Stimulated activated CD4-positive, alpha-beta T cell treated with anti-CD3 and anti-CD28 coated beads, Interleukin-1b, Interleukin-23, amount 100 ng/mL, for 24 hours (primary cell): Measurements from ENCODE around the gene TTC16.
"Not testable (repeated sequence)": the region's sequence is repeated elsewhere in the genome, so short reads cannot be mapped to it uniquely, and the experiment has no call there.

Source experiments
- DNase-seq, 4 experiments: peaks; one replicate each; pipeline ENCODE4 v3.0.0-alpha.2; 2020; ENCODE audit warnings: low read depth in 4 of 4, low spot score in 1 of 4

TTC16 gene

GRCh38 chr9:127742435-127743088 is 26.7 kb downstream of the TTC16 start:
- no peak for DNase-seq

DNA sequence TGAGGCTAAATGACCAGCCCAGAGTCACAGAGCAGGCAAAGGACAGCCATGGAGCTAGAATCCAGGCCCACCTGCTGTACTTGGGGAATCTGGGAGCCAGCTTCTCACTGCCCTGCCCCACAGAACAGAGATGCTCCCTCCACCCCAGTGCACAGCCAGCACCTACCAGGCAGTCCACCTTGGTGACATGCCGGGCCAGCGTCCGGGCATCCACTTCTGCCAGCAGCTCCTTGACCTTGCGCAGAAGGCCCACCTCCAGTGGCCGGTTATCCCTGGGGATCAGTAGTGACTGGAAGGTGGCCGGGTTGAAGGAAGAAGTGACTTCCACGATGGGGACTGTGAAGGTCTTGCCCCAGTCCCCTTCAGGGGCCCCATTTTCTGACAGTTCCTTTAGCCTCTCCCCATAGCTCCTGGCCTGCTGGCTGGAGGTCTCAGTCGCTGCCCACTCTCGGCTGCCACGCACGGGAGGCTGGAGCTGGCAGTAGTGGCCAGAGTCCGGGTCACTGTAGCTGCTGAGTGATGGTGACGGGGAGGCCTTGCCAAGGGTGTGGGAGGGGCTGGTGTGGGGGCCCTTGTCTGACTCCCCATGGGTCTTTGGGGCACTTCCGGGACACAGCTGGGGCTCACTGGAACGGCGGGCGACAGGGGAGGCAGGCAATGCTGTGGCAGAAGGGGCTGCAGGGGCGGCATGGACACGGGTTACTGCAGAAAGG is 28.7 kb downstream of the TTC16 start:
- no peak for DNase-seq

DNA sequence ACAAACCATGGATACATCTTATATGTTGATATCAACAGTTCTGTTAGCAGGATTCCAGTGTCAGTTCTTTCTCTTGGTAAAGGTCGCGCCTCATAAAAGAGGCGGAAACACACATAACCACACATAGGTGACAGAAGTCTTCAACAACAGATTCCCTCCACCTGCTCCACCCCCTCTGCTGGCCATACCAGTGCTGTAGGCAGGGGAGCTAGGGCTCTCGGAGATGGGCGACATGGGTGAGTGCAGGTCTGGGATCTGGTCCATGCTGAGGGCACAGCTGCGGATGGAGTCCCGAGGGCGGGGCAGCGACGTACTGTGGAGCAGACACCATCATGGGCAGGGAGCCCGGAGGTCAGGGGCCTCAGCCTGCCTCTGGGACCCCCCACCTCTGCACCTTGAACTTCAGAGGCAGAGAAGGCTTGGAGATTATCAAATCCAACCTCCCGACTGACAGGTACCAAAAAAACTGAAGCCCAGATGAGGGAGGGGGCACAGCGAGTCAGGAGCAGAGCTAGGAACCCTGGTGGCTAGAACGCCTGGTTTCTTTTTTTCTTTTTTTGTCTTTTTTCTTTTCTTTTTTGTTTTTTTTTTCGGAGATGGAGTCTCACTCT is 31.2 kb downstream of the TTC16 start:
- DNase-seq, result no peak

DNA sequence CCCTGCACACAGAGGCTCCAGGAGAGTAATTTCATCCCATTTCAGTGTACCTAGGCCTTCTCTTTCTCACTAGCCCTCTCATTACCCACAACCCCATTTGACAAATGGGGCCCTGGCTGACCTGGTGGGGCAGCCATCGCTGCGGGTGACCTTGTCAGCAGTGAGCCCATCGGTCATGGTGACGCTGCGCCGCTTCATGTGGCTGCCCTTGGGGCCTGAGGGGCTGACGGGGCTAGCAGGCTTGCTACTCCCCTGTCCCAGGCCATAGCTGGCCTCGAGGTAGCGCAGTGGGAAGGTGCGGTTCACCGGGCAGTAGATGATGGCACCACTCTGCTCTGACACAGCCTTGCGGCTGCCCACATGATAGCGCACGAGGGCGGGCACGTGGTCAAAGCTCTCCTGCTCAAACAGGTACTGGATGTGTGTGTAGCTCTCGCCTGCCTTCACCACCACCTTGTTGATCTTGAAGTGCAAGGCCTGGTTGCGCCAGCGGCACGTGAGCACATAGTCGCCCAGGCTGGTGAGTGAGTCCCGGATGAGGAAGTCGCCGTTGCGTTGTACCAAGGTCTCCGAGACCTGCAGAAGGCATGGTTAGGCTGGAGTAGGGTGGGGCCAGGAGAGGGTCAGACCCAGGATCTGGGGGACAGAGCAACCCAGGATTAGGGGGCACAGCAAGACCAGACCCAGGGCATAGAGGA is 33.4 kb downstream of the TTC16 start:
- no peak for DNase-seq

DNA sequence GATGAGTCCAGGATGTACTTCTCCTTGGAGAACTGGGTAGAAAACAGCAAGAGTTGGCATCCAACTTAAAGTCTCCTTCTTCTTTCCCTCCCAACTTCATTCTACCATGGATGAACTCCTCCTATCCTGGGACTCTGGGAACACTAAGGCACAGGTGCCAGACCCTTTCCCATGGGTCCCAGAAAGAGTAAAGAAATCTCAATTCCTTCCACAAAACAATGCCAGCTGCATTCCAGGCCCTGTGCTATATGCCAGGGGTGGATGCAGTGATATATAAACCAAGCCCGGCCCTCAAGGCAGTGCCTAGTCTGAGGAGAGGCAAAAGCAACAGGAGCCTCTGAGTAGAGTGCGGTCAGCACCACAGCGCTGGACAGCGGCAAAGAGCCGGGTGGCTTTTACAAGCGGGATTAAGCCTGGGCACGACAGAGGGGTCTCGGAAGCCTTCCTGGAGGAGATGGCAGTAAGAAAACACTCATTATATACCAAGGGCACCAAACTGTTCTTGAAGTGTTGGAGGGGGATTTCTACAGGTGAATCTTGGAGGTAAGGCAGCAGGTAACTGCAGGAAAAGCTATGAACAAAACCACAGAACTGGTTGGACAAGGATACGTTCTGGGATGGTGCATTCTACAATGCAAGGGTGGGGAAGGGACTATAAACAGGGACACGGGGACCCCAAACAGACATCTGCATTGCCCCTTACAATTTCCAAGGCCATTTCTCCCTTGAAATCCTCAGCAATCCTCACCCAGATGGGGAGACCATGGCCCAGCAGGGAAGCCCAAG is 35.6 kb downstream of the TTC16 start:
- DNase-seq, result no peak

DNA sequence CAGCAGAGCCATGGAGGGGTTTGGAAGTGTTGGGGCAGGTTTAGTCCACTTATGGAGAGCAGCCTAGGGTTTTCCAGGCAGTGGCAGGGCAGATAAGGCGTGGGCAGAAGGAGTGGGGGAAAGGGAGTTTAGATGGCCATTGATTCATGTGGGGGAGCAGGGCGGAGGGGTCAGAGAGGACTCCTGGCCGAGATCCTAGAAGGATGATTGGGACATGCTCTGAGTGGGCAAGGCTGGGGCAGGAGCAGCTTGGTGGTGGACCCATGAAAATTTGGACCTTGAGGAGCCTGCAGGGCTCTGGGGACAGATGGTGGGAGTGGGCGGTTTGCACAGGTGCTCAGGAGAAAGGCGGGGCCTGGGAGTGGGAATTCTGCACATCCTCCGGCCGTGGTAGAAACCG is 37.3 kb downstream of the TTC16 start:
- DNase-seq, result no peak

DNA sequence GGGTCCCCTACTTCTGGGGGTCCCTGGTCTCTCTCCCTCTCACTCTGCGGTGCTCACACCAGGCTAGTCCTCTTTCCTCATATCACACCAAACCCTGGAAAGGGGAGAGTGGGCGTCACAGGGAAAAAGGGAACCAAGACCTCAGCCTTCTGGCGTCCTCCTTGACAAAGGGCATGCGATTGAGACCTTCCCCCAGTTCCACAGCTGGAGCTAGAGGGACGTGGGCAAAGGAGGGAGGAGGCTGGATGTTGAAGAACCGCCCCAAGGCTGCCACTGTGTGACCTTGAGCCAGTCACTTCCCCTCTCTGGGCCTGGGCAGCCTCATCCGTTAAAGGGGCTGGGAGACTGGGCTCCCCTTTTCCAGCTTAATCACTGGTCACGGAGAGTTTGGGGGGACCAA is 37.7 kb downstream of the TTC16 start:
- no peak for DNase-seq

DNA sequence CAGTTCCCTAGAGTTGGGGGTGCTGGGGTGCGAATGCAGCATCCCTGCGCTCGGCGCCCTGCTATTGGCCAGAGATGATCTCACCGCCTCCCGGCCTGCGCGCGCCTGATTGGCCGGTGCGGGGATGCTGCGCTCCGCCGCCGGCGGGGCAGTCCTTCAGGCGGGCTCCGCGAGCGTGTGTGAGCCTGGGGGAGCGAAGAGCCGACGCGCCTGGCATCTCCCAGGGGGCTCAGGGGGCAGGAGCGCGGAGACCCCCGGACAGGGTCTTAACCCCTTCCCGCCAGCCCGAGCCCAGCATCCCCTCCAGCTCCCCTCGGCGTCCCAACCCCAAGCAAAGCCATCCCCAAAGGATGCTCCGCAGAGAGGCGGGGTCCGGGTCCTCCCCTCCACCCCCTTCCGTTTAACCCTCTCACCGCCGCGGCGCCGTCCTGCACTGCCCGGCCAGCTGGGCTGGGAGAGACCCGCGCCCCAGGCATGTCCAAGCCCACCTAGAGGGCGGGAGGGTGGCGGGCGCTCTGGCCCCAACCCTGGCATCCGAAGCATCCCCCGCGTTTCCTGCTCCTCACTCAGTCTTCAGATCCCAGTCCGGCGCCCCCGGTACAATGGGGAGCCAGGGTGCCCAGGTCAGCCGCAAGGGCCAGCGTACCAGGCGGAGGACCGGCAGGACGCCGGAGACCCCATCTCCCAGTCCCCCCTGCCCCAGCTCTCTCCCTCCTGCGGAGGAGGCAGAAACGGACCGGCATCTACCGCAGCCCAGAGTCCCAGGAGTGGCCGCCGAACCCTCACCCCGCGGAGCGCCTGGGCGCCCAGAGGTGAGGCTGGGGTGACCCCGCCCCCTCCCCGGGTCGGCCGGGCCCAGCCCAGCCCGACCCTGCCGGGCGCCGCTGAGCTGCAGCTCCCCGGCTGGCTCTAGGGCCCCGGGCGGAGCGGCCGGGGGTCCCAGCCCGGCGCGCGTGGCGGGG is 38.5 kb downstream of the TTC16 start:
- no peak for DNase-seq

- no peak for DNase-seq
Measured at GRCh38 chr9:127755061-127756060, 39.5 kb downstream of the TTC16 start.

DNA sequence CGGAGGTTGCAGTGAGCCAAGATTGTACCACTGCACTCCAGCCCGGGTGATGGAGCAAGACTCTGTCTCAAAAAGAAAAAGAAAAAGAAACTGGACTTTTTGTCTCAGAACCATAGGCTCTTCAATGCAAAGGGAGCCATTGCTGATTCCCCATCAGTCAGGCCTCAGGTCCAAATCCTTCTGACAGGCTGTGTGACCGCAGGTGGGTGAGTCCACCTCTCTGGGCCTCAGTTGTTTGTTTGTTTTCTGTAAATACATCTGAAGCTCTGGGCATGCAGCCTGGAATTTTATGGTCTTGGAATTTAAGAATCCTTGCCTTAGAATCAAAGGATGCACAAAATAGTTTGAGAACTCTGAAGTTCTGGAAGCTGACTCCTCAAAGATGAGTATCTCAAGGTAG is 40.4 kb downstream of the TTC16 start:
- no peak for DNase-seq

DNA sequence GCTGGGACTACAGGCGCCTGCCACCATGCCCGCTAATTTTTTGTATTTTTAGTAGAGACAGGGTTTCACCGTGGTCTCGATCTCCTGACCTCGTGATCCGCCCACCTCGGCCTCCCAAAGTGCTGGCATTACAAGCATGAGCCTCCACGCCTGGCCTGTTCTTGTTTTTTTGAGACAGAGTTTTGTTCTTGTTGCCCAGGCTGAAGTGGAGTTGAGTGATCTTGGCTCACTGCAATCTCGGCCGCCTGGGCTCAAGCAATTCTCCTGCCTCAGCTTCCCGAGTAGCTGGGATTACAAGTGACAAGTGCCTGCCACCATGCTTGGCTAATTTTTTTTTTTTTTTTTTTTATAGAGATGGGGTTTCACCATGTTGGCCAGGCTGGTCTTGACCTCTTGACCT is 40.9 kb downstream of the TTC16 start:
- DNase-seq, result not testable (repeated sequence)

- DNase-seq, result no peak
Measured at GRCh38 chr9:127758843-127759242, 43.0 kb downstream of the TTC16 start.

GRCh38 chr9:127761061-127761460 is 45.2 kb downstream of the TTC16 start:
- no peak for DNase-seq

DNA sequence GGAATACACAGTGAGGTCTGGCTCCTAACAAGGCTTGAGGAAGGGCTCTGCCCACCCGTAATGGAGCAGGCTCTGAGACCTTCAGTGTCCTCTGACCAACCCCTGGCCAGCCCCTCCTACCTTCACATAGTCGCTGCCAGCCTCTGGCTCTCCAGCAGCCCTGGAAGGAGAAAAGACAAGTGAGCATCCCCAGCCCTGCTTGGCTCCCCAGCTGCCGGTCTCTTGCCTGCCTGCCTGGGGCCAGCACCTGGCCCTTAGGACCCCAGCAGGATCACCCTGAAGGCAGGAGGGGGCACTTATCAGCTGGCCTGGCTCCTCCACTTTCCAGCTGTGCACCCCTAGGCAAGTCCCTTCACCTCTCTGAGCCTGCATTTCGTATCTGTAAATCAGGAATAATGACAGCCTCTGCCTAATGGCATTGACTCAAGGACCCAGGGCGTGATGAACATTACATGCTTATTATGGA is 45.6 kb downstream of the TTC16 start:
- DNase-seq, result no peak

DNA sequence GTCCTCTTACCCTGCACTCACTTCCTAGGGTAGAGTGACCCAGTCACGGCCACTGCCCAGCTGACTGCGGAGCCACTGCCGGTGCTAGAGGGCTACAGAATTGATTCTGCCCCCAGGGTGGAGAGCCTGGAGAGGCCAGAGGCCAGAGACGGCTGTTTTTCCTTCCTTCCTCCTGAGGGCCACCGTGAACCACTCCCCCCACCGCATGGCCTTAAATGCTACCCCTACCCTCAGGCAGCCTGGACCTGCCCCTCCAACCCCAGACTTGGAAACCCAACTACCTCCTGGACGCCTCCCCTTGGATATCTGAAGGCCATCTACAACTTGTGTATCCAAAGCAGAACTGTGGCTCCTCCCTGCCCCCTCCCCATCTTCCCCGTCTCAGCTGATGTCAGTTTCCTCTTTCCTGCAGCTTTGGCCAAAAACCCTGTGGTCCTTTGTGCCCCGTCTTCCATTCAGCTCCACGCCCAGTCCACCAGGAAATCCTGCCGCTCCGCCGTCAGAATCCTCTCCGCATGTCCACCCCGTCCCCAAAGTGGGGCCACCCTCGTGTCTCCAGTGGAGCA is 46.3 kb downstream of the TTC16 start:
- no peak for DNase-seq

DNA sequence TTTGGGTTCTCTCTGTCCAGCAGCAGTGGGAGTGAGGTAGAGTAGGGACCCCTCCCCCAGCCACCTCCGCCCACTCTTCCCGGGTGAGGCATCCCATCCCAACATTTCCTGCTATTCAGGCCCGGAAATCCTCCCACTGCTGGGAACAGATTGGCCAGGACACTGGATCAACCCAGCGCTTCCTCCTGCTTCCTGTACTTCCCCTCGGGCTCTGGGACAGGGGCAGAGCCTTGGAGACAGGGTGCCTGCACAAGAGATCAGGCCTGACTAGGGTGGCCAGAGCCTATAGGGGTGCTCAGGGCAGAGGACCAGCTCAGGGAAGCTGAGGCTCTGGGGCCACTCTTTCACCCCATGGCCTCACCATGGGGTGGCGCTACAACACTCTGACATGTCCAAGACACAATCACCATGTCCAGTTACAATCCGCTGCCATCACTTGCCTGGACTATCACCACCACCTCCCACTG is 48.1 kb downstream of the TTC16 start:
- DNase-seq, result no peak

DNA sequence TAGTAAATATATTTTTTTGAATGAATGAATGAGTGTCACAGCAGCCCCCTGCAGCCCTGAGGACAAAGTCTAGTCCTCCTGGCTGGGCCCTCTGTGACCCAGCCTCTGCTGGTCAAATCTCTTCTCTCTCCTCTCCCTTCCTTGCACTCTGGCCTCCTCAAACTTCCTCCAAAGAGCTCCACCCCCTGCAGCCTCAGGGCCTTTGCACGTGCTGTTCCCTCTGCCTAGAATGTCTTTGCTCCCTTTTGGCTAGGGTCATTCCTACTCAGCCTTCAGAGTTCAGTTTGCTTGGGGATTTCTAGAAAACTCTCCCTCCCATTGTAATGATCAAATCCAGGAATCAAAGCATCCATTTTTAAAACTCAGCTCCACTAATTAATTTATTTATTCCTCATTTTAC is 49.5 kb downstream of the TTC16 start:
- DNase-seq, result no peak

DNA sequence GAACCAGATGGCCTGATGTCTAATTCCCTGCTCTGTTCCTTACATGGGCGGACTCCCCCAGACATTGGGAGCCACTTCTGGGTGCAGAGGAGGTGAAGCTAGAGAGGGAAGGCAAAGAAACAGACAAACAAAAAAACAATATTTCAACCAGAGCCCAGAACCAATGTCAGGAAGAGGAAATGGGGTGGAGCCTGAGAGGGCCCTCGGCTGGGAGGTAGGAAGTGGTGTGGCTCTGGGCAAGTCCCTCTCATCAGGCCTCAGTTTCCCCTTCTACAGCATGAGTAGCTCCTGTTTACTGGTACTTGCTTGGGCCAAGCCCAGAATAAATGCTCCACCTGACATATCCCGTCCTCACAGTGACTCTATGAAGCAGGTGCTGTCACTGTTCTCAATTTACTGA is 51.5 kb downstream of the TTC16 start:
- DNase-seq, result no peak
